Measurements from ENCODE around the gene ARSJ. TPM values are rescaled to one million over a fixed set of nuclear protein-coding genes. Genes with fewer than 3 reads are reported as not detected.

Gene ARSJ
- total and polyA plus RNA-seq, 7 donors: 0.03 to 0.35 (median 0.21) TPM

DNA sequence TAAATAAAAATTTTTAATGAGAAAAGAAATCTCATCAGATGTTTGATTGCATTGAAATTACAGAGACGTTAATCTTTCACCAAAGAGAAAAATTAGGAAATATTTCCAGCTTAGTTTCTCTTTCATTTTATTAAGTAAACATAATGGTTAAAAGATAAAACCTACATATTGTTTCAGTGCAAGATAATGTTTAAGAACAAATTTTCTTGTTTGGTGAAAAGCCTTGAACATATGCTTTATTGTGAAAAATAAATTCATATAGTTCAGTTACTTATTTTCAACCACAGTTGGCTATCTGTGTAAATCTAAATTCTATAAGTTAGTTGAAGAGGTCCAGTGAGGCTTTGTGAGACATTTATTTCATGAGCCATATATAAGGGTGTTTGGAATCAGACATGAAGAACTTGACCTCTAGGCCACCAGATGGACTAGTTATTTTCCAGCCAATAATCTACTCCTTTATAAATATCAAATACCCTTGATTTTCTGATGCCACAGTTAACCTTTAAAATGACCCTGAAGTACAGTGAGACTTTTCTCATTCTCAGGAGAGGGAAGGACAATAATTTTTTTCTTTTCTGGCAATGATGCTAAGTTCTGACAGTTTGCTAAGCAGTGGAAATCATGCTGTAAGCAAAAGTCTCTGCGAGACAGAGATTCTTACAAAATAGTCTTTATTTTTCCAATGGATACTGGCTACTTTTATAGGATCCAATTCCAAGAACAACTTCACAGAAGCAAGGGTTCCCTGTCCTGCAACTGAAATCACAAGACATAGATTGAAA is 2.5 kb downstream of the ARSJ start:
- no peaks in the 10 kb centered on the region for H3K4me1 ChIP-seq
- WGBS, 3 donors: 34 to 52% (median 34%) methylated on average over 2 of the region's 2 CpGs
- TF ChIP-seq, protein P1, sequence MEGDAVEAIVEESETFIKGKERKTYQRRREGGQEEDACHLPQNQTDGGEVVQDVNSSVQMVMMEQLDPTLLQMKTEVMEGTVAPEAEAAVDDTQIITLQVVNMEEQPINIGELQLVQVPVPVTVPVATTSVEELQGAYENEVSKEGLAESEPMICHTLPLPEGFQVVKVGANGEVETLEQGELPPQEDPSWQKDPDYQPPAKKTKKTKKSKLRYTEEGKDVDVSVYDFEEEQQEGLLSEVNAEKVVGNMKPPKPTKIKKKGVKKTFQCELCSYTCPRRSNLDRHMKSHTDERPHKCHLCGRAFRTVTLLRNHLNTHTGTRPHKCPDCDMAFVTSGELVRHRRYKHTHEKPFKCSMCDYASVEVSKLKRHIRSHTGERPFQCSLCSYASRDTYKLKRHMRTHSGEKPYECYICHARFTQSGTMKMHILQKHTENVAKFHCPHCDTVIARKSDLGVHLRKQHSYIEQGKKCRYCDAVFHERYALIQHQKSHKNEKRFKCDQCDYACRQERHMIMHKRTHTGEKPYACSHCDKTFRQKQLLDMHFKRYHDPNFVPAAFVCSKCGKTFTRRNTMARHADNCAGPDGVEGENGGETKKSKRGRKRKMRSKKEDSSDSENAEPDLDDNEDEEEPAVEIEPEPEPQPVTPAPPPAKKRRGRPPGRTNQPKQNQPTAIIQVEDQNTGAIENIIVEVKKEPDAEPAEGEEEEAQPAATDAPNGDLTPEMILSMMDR (IDR thresholded peaks at IDR 0.05): no peak
- H3K9me3 ChIP-seq: no peaks in the 10 kb centered on the region
- DNase-seq (no peak), ATAC-seq (no peak)
- intact Hi-C loops (cut with DNase I): no loop called here
- H3K27ac ChIP-seq: no peak overlapping the region
- H3K36me3 ChIP-seq (ENCODE audit: insufficient read depth in 1 of 2, low read depth in 1 of 2): no peaks in the 10 kb centered on the region
- peaks cover 0 to 19% (median 3%) of the 10 kb centered on the region in 3 donors for H3K27me3 ChIP-seq (ENCODE audit: insufficient read depth in 3 of 3, low read length in 2 of 3)
- H3K4me3 ChIP-seq: peak overlapping the region; percentile 8

GRCh38 chr4:113975578-113975977 is 3.9 kb downstream of the ARSJ start:
- DNase-seq (no peak), ATAC-seq (no peak)
- TF ChIP-seq, protein P1 (IDR thresholded peaks at IDR 0.05): no peak
- H3K27ac ChIP-seq: no peak overlapping the region
- peaks cover 0 to 8% (median 3%) of the 10 kb centered on the region in 3 donors for H3K27me3 ChIP-seq (ENCODE audit: insufficient read depth in 3 of 3, low read length in 2 of 3)
- H3K36me3 ChIP-seq (ENCODE audit: insufficient read depth in 1 of 2, low read depth in 1 of 2): no peaks in the 10 kb centered on the region
- 52 to 66% (median 59%) methylated on average over 2 of the region's 2 CpGs for WGBS, 3 donors
- intact Hi-C loops (cut with DNase I): no loop called here
- H3K4me3 ChIP-seq: no peak overlapping the region
- no peaks in the 10 kb centered on the region for H3K9me3 ChIP-seq
- H3K4me1 ChIP-seq: no peaks in the 10 kb centered on the region

GRCh38 chr4:113974467-113974866 is 5.0 kb downstream of the ARSJ start:
- DNase-seq (no peak), ATAC-seq (no peak)
- Histone ChIP-seq H3K9me3 (no peaks in the 10 kb centered on the region), H3K4me3 (no peak overlapping the region), H3K4me1 (no peaks in the 10 kb centered on the region), H3K27ac (no peak overlapping the region), H3K27me3 (ENCODE audit: insufficient read depth in 3 of 3, low read length in 2 of 3) (peaks cover 0 to 8% (median under 1%) of the 10 kb centered on the region in 3 donors), H3K36me3 (ENCODE audit: insufficient read depth in 1 of 2, low read depth in 1 of 2) (no peaks in the 10 kb centered on the region)
- intact Hi-C loops (cut with DNase I): loop anchor here in 1 of 2 donors (5.0 kb wide), 1 partner anchor 352 kb away; no protein-coding TSS in a partner anchor
- TF ChIP-seq, protein P1 (IDR thresholded peaks at IDR 0.05): no peak

DNA sequence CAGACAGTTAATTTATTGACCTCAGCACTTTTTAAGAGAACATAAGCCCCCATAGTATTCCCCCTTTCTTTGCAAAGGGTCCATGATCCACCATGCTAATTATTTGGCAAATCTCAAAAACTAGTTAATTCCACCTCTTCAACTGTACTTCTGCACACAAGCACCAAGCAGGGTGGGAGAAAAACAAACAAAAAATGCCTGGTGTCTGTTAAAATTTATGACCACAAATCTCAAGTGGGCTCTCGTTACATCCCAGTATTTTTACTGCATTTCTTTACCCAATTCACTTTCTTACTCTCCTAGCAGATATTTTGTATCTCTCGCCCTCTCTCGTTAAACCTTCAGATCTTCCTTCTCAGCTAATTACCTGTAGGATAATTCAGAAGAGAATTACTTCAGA is 6.1 kb downstream of the ARSJ start:
- H3K27me3 ChIP-seq (ENCODE audit: insufficient read depth in 3 of 3, low read length in 2 of 3): no peaks in the 10 kb centered on the region
- H3K4me1 ChIP-seq: no peaks in the 10 kb centered on the region
- H3K27ac ChIP-seq: no peak overlapping the region
- WGBS, 3 donors: 68 to 76% (median 69%) methylated on average over 3 of the region's 3 CpGs
- DNase-seq (no peak), ATAC-seq (no peak)
- intact Hi-C loops (cut with DNase I): loop anchor here in 1 of 2 donors (5.0 kb wide), 1 partner anchor 351 kb away; no protein-coding TSS in a partner anchor
- no peaks in the 10 kb centered on the region for H3K9me3 ChIP-seq
- TF ChIP-seq, protein P1 (IDR thresholded peaks at IDR 0.05): no peak
- no peaks in the 10 kb centered on the region for H3K36me3 ChIP-seq (ENCODE audit: insufficient read depth in 1 of 2, low read depth in 1 of 2)
- no peak overlapping the region for H3K4me3 ChIP-seq

Data from psoas muscle (tissue), 8 donors.